HG03135 (cell line): ENCODE results near the gene GALNT7.
"Not testable (repeated sequence)": the region's sequence is repeated elsewhere in the genome, so short reads cannot be mapped to it uniquely, and the experiment has no call there.

Source experiments
- ATAC-seq: cut with Tn5 transposase; IDR thresholded peaks from one replicate; pipeline ENCODE4 v1.9.1; 2021; ENCODE audit warnings: mild to moderate bottlenecking, moderate library complexity; ENCODE audit not compliant: unreplicated experiment

The GALNT7 gene

GRCh38 chr4:173166491-173166890 lies 2.1 kb upstream of the GALNT7 start:
- ATAC-seq, result no peak

DNA sequence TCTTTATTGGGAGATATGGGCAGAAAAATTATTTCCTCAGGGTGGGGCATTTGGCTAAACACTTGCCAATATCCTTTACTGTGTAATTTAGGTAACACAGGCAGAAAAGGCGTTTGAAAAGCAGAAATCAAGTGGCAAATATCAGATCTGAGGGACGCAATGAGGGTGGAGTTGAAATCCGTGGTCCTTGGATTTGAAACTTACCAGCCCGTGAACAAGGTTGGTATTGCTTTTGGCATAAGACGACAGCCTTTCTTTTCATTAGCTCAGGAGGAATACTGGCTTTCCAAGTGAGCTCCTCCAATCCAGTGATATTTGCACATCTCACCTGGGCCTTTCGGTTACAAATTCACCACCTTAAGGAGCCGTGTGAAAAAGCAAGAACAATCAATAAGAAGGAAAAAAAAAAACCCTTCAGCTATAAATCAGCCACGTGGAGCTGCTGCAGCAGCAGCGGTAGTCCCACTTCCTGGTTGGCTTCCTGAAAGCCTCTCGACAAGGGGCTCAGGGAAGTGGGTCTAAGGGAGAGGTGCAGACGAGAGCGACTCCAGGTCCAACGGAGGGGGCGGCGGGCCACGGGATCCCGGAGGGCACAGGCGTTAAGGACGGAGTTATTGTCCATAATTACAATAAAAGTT lies 734 bp upstream of the GALNT7 start:
- no peak for ATAC-seq

GRCh38 chr4:173169178-173169427 lies 492 bp downstream of the GALNT7 start:
- no peak for ATAC-seq

DNA sequence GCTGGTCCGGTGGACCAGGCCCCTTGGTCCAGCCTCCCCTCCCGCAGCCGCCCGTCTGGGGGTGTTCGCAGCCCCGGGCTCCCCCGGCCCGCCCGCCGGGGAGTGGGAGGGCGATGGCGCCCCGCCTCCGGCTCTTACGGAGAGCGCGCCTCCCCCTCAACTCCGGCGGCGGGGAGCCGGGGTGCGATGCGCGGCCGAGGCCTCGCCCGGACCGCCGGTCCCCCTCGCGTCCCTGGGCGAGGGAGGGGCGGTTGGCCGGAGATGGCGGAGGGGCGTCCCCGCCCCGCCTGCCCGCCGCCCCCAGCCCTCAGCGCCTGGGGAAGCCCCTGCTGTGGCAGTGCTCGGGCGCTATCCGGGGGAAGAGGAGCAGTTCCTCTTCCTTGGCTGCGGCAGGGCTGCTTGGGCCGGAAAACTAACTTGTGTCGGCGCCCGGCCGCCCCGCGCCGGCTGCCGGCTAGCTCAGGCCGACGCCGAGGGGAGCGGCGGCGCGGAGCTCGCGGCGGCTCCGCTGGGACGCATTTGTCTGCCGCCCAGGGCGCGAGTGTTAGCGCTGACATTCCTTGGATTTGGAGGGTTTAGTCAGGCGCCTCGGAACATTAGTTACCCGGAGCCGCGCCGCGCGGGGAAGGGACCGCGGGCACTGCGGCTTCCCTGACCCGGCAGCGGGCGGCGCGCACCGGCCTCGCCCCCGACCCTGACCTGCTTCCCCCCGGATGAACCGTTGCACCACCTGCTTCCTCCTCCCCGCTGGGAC lies 994 bp downstream of the GALNT7 start:
- ATAC-seq, result peak; percentile 61

DNA sequence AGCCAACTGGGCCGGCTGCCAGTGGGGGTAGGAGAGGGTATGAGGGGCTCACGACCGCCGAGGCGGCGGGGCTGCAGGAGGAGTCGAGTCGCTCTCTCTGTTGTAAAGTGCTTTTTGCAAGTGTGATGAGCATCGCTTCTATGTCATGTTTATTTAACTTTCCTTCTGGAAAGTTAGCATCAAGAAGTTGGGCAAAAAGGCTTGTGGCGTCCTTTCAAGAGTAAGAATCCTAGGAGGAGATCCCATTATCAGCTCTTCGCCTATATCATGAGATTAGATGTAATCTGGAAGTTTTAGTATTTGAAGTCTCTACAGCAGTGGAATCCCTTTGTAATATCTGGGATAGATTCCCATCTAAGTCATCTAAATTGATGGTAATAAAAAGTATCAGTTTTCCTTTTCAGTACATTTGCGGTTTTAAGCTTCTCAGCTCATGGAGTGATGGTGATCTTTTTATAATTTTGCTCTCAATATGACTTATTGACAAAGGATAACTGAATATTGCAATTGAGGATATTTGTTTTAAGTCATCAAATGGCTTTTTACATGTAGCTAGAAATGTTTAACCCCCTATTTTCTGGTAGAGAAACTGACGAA lies 1.7 kb downstream of the GALNT7 start:
- no peak for ATAC-seq

DNA sequence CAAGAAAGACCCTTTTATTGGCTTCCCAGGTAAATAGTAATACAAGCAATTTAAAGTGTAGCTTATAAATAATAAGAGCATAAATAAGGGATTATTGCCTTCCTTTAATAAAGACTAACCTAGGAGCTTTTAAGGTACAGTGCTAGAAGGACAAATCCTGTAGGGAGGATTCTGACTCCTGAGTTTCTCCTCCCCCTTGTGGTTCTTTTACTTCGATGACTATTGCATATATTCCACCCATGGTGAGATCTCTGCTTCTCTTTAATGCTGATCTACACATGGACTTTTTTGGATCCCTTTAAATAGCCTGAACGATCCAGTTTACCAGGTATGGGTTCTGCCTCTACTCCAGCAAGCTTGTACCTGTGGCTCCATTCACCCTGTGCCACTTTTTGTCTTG lies 2.5 kb downstream of the GALNT7 start:
- no peak for ATAC-seq

DNA sequence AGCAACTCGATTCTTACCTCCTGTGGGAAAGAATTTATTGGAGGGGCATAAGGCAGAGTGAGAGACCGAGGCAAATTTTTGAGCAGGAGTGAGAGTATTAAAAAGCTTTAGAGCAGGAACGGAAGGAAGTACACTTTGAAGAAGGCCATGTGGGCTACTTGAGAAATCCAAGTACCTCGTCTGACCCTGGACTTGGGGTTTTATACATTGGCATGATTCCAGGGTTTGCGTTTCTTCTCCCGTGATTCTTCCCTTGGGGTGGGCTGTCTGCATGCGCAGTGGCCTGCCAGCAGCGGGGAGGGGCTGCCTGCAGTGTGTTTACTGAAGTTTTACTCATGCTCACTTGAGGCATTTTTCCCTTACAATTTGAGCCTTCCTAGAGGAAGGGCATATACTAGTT lies 3.4 kb downstream of the GALNT7 start:
- ATAC-seq, result no peak

GRCh38 chr4:173174184-173174583 lies 5.6 kb downstream of the GALNT7 start:
- ATAC-seq, result no peak

DNA sequence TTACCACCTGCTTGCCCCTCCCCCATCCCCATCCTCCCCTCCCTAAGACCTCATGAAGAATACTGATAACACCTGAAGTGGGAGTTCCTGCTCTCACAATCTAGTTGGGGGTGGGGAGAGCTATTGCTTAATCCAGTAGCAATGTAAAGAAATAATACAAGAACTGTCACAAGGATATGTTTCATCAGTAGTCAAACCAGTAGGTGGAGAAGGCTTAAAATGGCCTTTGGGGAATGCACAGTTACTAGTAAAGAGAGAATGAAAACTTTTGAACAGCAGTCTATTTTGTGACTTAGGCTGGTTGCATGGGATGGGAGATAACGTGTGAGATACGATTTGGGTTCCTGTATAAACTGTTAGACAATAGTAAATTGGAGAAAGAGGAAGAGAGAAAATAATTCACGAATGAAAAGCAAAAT lies 6.0 kb downstream of the GALNT7 start:
- ATAC-seq, result no peak

GRCh38 chr4:173176010-173176409 lies 7.4 kb downstream of the GALNT7 start:
- ATAC-seq, result no peak

DNA sequence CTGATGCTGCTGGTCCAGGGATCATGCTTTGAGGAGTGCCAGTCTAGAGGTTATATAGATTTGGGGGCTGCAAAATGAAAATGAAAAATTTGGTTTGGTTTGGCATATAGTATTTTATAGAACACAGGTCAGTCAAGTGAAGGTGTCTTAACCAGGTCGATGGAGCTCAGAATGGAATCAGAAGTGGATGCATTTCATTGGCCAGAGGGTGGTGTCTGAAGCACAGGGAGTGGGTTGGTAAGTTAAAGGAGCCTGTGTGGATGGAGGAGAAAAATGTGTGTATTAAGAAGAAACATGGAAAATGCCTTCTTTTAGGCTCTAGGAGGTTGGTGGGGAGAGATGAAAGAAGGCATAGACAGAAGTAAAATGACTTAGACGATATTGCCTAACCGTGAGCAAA lies 8.6 kb downstream of the GALNT7 start:
- no peak for ATAC-seq

- no peak for ATAC-seq
Observed at GRCh38 chr4:173178144-173178543, 9.5 kb downstream of the GALNT7 start.

GRCh38 chr4:173181848-173182247 lies 13.2 kb downstream of the GALNT7 start:
- peak; percentile 62 for ATAC-seq

GRCh38 chr4:173182403-173182802 lies 13.8 kb downstream of the GALNT7 start:
- ATAC-seq, result no peak

DNA sequence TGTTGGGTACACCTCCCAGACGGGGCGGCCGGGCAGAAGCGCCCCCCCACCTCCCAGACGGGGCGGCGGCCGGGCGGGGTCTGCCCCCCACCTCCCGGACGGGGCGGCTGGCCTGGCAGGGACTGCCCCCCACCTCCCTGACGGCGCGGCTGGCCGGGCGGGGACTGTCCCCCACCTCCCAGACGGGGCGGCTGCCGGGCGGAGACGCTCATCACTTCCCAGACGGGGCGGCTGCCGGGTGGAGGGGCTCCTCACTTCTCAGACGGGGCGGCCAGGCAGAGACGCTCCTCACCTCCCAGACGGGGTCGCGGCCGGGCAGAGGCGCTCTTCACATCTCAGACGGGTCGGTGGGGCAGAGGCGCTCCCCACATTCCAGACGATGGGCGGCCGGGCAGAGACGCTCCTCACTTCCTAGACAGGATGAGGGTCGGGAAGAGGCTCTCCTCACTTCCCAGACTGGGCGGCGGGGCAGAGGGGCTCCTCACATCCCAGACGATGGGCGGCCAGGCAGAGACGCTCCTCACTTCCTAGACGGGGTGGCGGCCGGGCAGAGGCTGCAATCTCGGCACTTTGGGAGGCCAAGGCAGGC lies 15.1 kb downstream of the GALNT7 start:
- not testable (repeated sequence) for ATAC-seq

GRCh38 chr4:173185847-173186510 lies 17.4 kb downstream of the GALNT7 start:
- ATAC-seq, result peak; percentile 53

GRCh38 chr4:173187732-173188131 lies 19.1 kb downstream of the GALNT7 start:
- ATAC-seq, result no peak

- no peak for ATAC-seq
Observed at GRCh38 chr4:173188648-173189047, 20.0 kb downstream of the GALNT7 start.

DNA sequence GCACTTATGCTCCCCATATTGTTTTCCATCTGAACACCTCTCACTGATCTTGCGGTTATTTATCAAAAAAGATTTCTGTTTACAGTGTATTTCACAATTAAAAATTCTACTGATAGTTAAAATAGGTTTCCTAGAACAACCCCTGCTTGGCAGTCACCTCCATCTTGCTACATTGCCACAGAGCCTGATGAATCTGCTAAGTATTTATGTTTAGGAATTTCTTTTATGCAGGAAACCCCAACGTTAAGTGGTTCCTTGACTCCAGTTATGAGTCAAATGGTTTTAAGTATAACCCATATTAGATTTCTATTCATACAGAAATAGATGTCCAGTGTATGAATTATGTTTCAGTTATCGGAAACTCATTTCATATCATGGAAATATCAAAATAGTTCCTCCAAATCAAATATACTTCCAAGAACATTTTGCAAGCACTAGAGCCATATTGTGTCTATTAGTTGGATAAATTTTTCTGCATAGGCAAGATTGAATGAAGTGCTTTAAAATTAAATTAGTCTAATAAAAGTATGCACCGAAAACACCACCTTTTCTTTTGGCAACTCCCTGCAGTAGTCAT lies 20.6 kb downstream of the GALNT7 start:
- no peak for ATAC-seq

GRCh38 chr4:173191623-173192041 lies 23.0 kb downstream of the GALNT7 start:
- no peak for ATAC-seq
